A673 (cell line): ENCODE measurements around the gene POLA1.

Experiments
- EZH2 ChIP-seq: fragments of 200-600 bp; sonication (generic); IDR thresholded peaks from 2 replicates; pipeline ENCODE4 v1.6.1; 2017; ENCODE audit warnings: borderline replicate concordance, low read depth, mild to moderate bottlenecking, mixed read lengths, antibody characterized with exemption, low read length; ENCODE audit not compliant: poor library complexity, severe bottlenecking
- TF ChIP-seq, protein P1 (sequence below): fragments of 300-800, 200-600 bp; sonication (generic); conservative IDR thresholded peaks from 2 replicates; pipeline ENCODE4 v1.5.1; 2017; ENCODE audit warnings: low read depth, mild to moderate bottlenecking, antibody characterized with exemption, low read length, moderate library complexity, mixed read lengths

DNA sequence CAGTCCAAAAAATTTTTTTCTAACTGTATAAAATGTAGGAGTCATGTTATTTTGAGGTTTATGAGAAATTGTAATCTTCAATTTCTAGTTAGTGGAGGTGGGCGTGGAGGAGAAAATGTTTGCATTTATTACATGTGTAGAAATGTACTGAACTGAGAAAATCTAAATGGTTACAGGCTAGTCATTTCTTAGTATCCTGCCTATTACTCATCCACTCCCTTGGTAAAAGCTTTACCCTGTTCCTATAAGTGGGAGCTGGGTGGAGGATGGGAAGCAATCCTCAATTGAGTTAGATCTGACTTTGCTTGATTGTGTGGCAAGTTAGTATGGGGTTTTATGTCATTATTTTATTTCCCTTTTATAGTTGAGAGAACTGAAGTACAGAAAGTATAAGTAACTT, 73.8 kb downstream of the POLA1 start:
- TF ChIP-seq, protein P1, sequence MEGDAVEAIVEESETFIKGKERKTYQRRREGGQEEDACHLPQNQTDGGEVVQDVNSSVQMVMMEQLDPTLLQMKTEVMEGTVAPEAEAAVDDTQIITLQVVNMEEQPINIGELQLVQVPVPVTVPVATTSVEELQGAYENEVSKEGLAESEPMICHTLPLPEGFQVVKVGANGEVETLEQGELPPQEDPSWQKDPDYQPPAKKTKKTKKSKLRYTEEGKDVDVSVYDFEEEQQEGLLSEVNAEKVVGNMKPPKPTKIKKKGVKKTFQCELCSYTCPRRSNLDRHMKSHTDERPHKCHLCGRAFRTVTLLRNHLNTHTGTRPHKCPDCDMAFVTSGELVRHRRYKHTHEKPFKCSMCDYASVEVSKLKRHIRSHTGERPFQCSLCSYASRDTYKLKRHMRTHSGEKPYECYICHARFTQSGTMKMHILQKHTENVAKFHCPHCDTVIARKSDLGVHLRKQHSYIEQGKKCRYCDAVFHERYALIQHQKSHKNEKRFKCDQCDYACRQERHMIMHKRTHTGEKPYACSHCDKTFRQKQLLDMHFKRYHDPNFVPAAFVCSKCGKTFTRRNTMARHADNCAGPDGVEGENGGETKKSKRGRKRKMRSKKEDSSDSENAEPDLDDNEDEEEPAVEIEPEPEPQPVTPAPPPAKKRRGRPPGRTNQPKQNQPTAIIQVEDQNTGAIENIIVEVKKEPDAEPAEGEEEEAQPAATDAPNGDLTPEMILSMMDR = no peak
- TF ChIP-seq EZH2 = no peak
